ENCODE data around the gene PLEKHA7.

Gene PLEKHA7

GRCh38 chr11:16774936-16775613 is 239.1 kb downstream of the PLEKHA7 start:
- no peak overlapping the region for H3K27ac Mint-ChIP-seq (ENCODE audit: low read depth)
- no peak for ATAC-seq (replicated peaks; ENCODE audit: extremely low read depth, poor library complexity, severe bottlenecking)
- H3K27me3 Mint-ChIP-seq = peaks cover 11% of the 10 kb centered on the region
- H3K4me3 Mint-ChIP-seq = no peak overlapping the region
- no peaks in the 10 kb centered on the region for H3K4me1 Mint-ChIP-seq
- H3K36me3 Mint-ChIP-seq (ENCODE audit: insufficient read depth) = no peaks in the 10 kb centered on the region
- DNase-seq (ENCODE audit: low spot score in 2 of 2) = no peak
- H3K9me3 Mint-ChIP-seq = no peaks in the 10 kb centered on the region

- Mint-ChIP-seq H3K4me3 (no peak overlapping the region), H3K27ac (ENCODE audit: low read depth) (no peak overlapping the region), H3K27me3 (peaks cover 16% of the 10 kb centered on the region), H3K9me3 (no peaks in the 10 kb centered on the region), H3K36me3 (ENCODE audit: insufficient read depth) (no peaks in the 10 kb centered on the region), H3K4me1 (no peaks in the 10 kb centered on the region)
- DNase-seq (ENCODE audit: low spot score in 2 of 2) (no peak), ATAC-seq (replicated peaks; ENCODE audit: extremely low read depth, poor library complexity, severe bottlenecking) (no peak)
Observed at GRCh38 chr11:16773981-16774935, 240.0 kb downstream of the PLEKHA7 start.

GRCh38 chr11:16772141-16772512 is 242.1 kb downstream of the PLEKHA7 start:
- H3K4me3 Mint-ChIP-seq = no peak overlapping the region
- DNase-seq (ENCODE audit: low spot score in 2 of 2) (no peak), ATAC-seq (replicated peaks; ENCODE audit: extremely low read depth, poor library complexity, severe bottlenecking) (no peak)
- no peaks in the 10 kb centered on the region for H3K4me1 Mint-ChIP-seq
- no peak overlapping the region for H3K27ac Mint-ChIP-seq (ENCODE audit: low read depth)
- H3K36me3 Mint-ChIP-seq (ENCODE audit: insufficient read depth) = no peaks in the 10 kb centered on the region
- peaks cover 19% of the 10 kb centered on the region for H3K27me3 Mint-ChIP-seq
- no peaks in the 10 kb centered on the region for H3K9me3 Mint-ChIP-seq

- Mint-ChIP-seq H3K9me3 (no peaks in the 10 kb centered on the region), H3K36me3 (ENCODE audit: insufficient read depth) (no peaks in the 10 kb centered on the region), H3K27me3 (peaks cover 19% of the 10 kb centered on the region), H3K27ac (ENCODE audit: low read depth) (no peak overlapping the region), H3K4me3 (no peak overlapping the region), H3K4me1 (no peaks in the 10 kb centered on the region)
- ATAC-seq (replicated peaks; ENCODE audit: extremely low read depth, poor library complexity, severe bottlenecking) = no peak
- DNase-seq (ENCODE audit: low spot score in 2 of 2) = no peak
Observed at GRCh38 chr11:16771350-16772140, 242.7 kb downstream of the PLEKHA7 start.

- no peaks in the 10 kb centered on the region for H3K36me3 Mint-ChIP-seq (ENCODE audit: insufficient read depth)
- H3K27me3 Mint-ChIP-seq = peaks cover 19% of the 10 kb centered on the region
- no peak overlapping the region for H3K4me3 Mint-ChIP-seq
- ATAC-seq (replicated peaks; ENCODE audit: extremely low read depth, poor library complexity, severe bottlenecking) (no peak), DNase-seq (ENCODE audit: low spot score in 2 of 2) (no peak)
- H3K9me3 Mint-ChIP-seq = no peaks in the 10 kb centered on the region
- no peak overlapping the region for H3K27ac Mint-ChIP-seq (ENCODE audit: low read depth)
- no peaks in the 10 kb centered on the region for H3K4me1 Mint-ChIP-seq
Observed at GRCh38 chr11:16770016-16770415, 244.2 kb downstream of the PLEKHA7 start.

GRCh38 chr11:16769386-16769785 is 244.8 kb downstream of the PLEKHA7 start:
- Mint-ChIP-seq H3K27me3 (peaks cover 19% of the 10 kb centered on the region), H3K9me3 (no peaks in the 10 kb centered on the region), H3K4me3 (no peak overlapping the region), H3K36me3 (ENCODE audit: insufficient read depth) (no peaks in the 10 kb centered on the region), H3K4me1 (no peaks in the 10 kb centered on the region), H3K27ac (ENCODE audit: low read depth) (no peak overlapping the region)
- DNase-seq (ENCODE audit: low spot score in 2 of 2) (no peak), ATAC-seq (replicated peaks; ENCODE audit: extremely low read depth, poor library complexity, severe bottlenecking) (no peak)

- H3K36me3 Mint-ChIP-seq (ENCODE audit: insufficient read depth) = no peaks in the 10 kb centered on the region
- no peak for ATAC-seq (replicated peaks; ENCODE audit: extremely low read depth, poor library complexity, severe bottlenecking)
Observed at GRCh38 chr11:16767957-16768356, 246.3 kb downstream of the PLEKHA7 start.

GRCh38 chr11:16767137-16767536 is 247.1 kb downstream of the PLEKHA7 start:
- H3K9me3 Mint-ChIP-seq = no peaks in the 10 kb centered on the region
- no peak overlapping the region for H3K4me3 Mint-ChIP-seq
- peaks cover 16% of the 10 kb centered on the region for H3K27me3 Mint-ChIP-seq
- H3K36me3 Mint-ChIP-seq (ENCODE audit: insufficient read depth) = no peaks in the 10 kb centered on the region
- H3K4me1 Mint-ChIP-seq = no peaks in the 10 kb centered on the region
- no peak for DNase-seq (ENCODE audit: low spot score in 2 of 2)
- ATAC-seq (replicated peaks; ENCODE audit: extremely low read depth, poor library complexity, severe bottlenecking) = no peak
- H3K27ac Mint-ChIP-seq (ENCODE audit: low read depth) = no peak overlapping the region

More at GRCh38 chr11:16767957-16768356, 246.3 kb downstream of the PLEKHA7 start:
- H3K4me1 Mint-ChIP-seq = no peaks in the 10 kb centered on the region
- DNase-seq (ENCODE audit: low spot score in 2 of 2) = no peak
- no peak overlapping the region for H3K4me3 Mint-ChIP-seq
- no peaks in the 10 kb centered on the region for H3K9me3 Mint-ChIP-seq
- H3K27ac Mint-ChIP-seq (ENCODE audit: low read depth) = no peak overlapping the region
- H3K27me3 Mint-ChIP-seq = peaks cover 19% of the 10 kb centered on the region

- no peaks in the 10 kb centered on the region for H3K9me3 Mint-ChIP-seq
- H3K4me3 Mint-ChIP-seq = no peak overlapping the region
- peaks cover 9% of the 10 kb centered on the region for H3K27me3 Mint-ChIP-seq
- no peak for DNase-seq (ENCODE audit: low spot score in 2 of 2)
- no peak overlapping the region for H3K27ac Mint-ChIP-seq (ENCODE audit: low read depth)
- ATAC-seq (replicated peaks; ENCODE audit: extremely low read depth, poor library complexity, severe bottlenecking) = no peak
- H3K36me3 Mint-ChIP-seq (ENCODE audit: insufficient read depth) = no peaks in the 10 kb centered on the region
- H3K4me1 Mint-ChIP-seq = peaks cover 3% of the 10 kb centered on the region
Observed at GRCh38 chr11:16764888-16765287, 249.3 kb downstream of the PLEKHA7 start.

- ATAC-seq (replicated peaks; ENCODE audit: extremely low read depth, poor library complexity, severe bottlenecking) = no peak
- DNase-seq (ENCODE audit: low spot score in 2 of 2) = no peak
- H3K27ac Mint-ChIP-seq (ENCODE audit: low read depth) = peak overlapping the region; percentile 14
- H3K27me3 Mint-ChIP-seq = no peaks in the 10 kb centered on the region
- no peak overlapping the region for H3K4me3 Mint-ChIP-seq
- H3K36me3 Mint-ChIP-seq (ENCODE audit: insufficient read depth) = peaks cover 2% of the 10 kb centered on the region
- peaks cover 6% of the 10 kb centered on the region for H3K4me1 Mint-ChIP-seq
- H3K9me3 Mint-ChIP-seq = no peaks in the 10 kb centered on the region
Observed at GRCh38 chr11:16763746-16764145, 250.5 kb downstream of the PLEKHA7 start.

GRCh38 chr11:16759857-16760508 is 254.2 kb downstream of the PLEKHA7 start:
- H3K4me3 Mint-ChIP-seq = no peak overlapping the region
- ATAC-seq (replicated peaks; ENCODE audit: extremely low read depth, poor library complexity, severe bottlenecking) = no peak
- no peaks in the 10 kb centered on the region for H3K27me3 Mint-ChIP-seq
- peaks cover 6% of the 10 kb centered on the region for H3K4me1 Mint-ChIP-seq
- DNase-seq (ENCODE audit: low spot score in 2 of 2) = no peak
- peak overlapping the region; percentile 69 for H3K27ac Mint-ChIP-seq (ENCODE audit: low read depth)
- H3K9me3 Mint-ChIP-seq = no peaks in the 10 kb centered on the region
- peaks cover 24% of the 10 kb centered on the region for H3K36me3 Mint-ChIP-seq (ENCODE audit: insufficient read depth)

- no peaks in the 10 kb centered on the region for H3K27me3 Mint-ChIP-seq
- H3K27ac Mint-ChIP-seq (ENCODE audit: low read depth) = no peak overlapping the region
- peaks cover 6% of the 10 kb centered on the region for H3K4me1 Mint-ChIP-seq
- H3K36me3 Mint-ChIP-seq (ENCODE audit: insufficient read depth) = peaks cover 38% of the 10 kb centered on the region
- no peak overlapping the region for H3K4me3 Mint-ChIP-seq
- no peaks in the 10 kb centered on the region for H3K9me3 Mint-ChIP-seq
- ATAC-seq (replicated peaks; ENCODE audit: extremely low read depth, poor library complexity, severe bottlenecking) (no peak), DNase-seq (ENCODE audit: low spot score in 2 of 2) (no peak)
Observed at GRCh38 chr11:16758382-16759024, 255.7 kb downstream of the PLEKHA7 start.

Data from central memory CD8-positive, alpha-beta T cell (primary cell).